HG03571 (cell line): ENCODE results near the gene PCDHB6.
"Not testable (repeated sequence)": the region's sequence is repeated elsewhere in the genome, so short reads cannot be mapped to it uniquely, and the experiment has no call there.

Experiments used
- ATAC-seq: cut with Tn5 transposase; IDR thresholded peaks from one replicate; pipeline ENCODE4 v1.9.1; 2021; ENCODE audit not compliant: unreplicated experiment

Gene PCDHB6

GRCh38 chr5:141149812-141150211, at the start of gene PCDHB6:
TSS of gene PCDHB6 (plus strand) at chr5:141150057. CDS start at chr5:141150258, 201 bp downstream.
- ATAC-seq: no peak

- no peak for ATAC-seq
These were observed 49.5 kb upstream of the PCDHB6 start, which contains the start of gene PCDHB3 for GRCh38 chr5:141100243-141100805. TSS of gene PCDHB3 (plus strand) at chr5:141100473. CDS start at chr5:141100650, 177 bp downstream.

- ATAC-seq: no peak
These were observed 48.8 kb upstream of the PCDHB6 start for GRCh38 chr5:141101059-141101458.

GRCh38 chr5:141102070-141102469, 47.8 kb upstream of the PCDHB6 start:
- ATAC-seq: not testable (repeated sequence)

GRCh38 chr5:141102471-141102870, 47.4 kb upstream of the PCDHB6 start:
- not testable (repeated sequence) for ATAC-seq

GRCh38 chr5:141105350-141105749, 44.5 kb upstream of the PCDHB6 start:
- ATAC-seq: no peak

- no peak for ATAC-seq
These were observed 30.6 kb upstream of the PCDHB6 start for GRCh38 chr5:141119250-141119649.

GRCh38 chr5:141121563-141121962, 28.3 kb upstream of the PCDHB6 start, which contains the start of gene PCDHB4:
TSS of gene PCDHB4 (plus strand) at chr5:141121818. CDS start at chr5:141121999, 181 bp downstream.
- no peak for ATAC-seq

GRCh38 chr5:141121985-141122384, 27.9 kb upstream of the PCDHB6 start:
- no peak for ATAC-seq

GRCh38 chr5:141123396-141124135, 26.3 kb upstream of the PCDHB6 start:
- ATAC-seq: not testable (repeated sequence)

GRCh38 chr5:141127305-141127704, 22.6 kb upstream of the PCDHB6 start:
- ATAC-seq: no peak

- no peak for ATAC-seq
These were observed 14.7 kb upstream of the PCDHB6 start, which contains the start of gene PCDHB5 for GRCh38 chr5:141135030-141135717. TSS of gene PCDHB5 (plus strand) at chr5:141135206. CDS start at chr5:141135435, 229 bp downstream.

GRCh38 chr5:141135718-141136266, 14.1 kb upstream of the PCDHB6 start:
- ATAC-seq: no peak

GRCh38 chr5:141137346-141137745, 12.5 kb upstream of the PCDHB6 start:
- not testable (repeated sequence) for ATAC-seq

- ATAC-seq: no peak
These were observed 551 bp downstream of the PCDHB6 start for GRCh38 chr5:141150224-141150992.

GRCh38 chr5:141150993-141151325, 1.1 kb downstream of the PCDHB6 start:
- ATAC-seq: no peak

GRCh38 chr5:141151632-141152031, 1.8 kb downstream of the PCDHB6 start:
- not testable (repeated sequence) for ATAC-seq

- ATAC-seq: not testable (repeated sequence)
These were observed 2.2 kb downstream of the PCDHB6 start for GRCh38 chr5:141152096-141152495.

- no peak for ATAC-seq
These were observed 5.9 kb downstream of the PCDHB6 start for GRCh38 chr5:141155540-141156374.

- ATAC-seq: not testable (repeated sequence)
These were observed 7.5 kb downstream of the PCDHB6 start for GRCh38 chr5:141157356-141157755.
